SU-DHL-6 (cell line): ENCODE measurements around the gene POLR2F.

ENCODE experiments used
- H2AFZ ChIP-seq: fragments of 200-600 bp; sonication (generic); 2 replicates; pipeline ENCODE4 v1.6.1; 2014; ENCODE audit warnings: low read depth, mild to moderate bottlenecking, moderate library complexity, mixed read lengths, antibody characterized with exemption, low read length; ENCODE audit not compliant: severe bottlenecking
- H3F3A ChIP-seq: fragments of 200-600 bp; shearing (Covaris generic); 2 replicates; pipeline ENCODE4 v1.6.0; 2016; ENCODE audit warnings: antibody characterized with exemption, mild to moderate bottlenecking; ENCODE audit not compliant: insufficient read depth
- H3K27ac ChIP-seq: fragments of 200-600 bp; sonication (generic); 2 replicates; pipeline ENCODE4 v1.5.1; 2016; ENCODE audit warnings: low read depth, mild to moderate bottlenecking, low read length, moderate library complexity, mixed read lengths
- H3K27me3 ChIP-seq: fragments of 200-600 bp; sonication (generic), shearing (Covaris generic); 2 replicates; pipeline ENCODE4 v1.6.0; 2014; ENCODE audit warnings: mild to moderate bottlenecking, low read length
- H3K36me3 ChIP-seq: fragments of 200-600 bp; sonication (generic); 2 replicates; pipeline ENCODE4 v1.6.1; 2014; ENCODE audit warnings: mild to moderate bottlenecking, low read length, mixed read lengths
- H3K4me2 ChIP-seq: fragments of 300-600, 200-600 bp; shearing (Covaris generic), sonication (generic); 2 replicates; pipeline ENCODE4 v1.6.0; 2014; ENCODE audit warnings: low read length, low read depth, mild to moderate bottlenecking; ENCODE audit not compliant: poor library complexity, severe bottlenecking
- H3K4me3 ChIP-seq: fragments of 200-600 bp; sonication (generic); 2 replicates; pipeline ENCODE4 v1.5.1; 2014; ENCODE audit warnings: antibody characterized with exemption, low read length, mild to moderate bottlenecking, mixed read lengths; ENCODE audit not compliant: insufficient read depth, poor library complexity, severe bottlenecking
- H3K79me2 ChIP-seq: fragments of 200-600 bp; sonication (generic); 2 replicates; pipeline ENCODE4 v1.6.1; 2014; ENCODE audit warnings: mild to moderate bottlenecking, low read length, moderate library complexity; ENCODE audit not compliant: insufficient read depth
- H3K9ac ChIP-seq: fragments of 200-600 bp; sonication (generic); 2 replicates; pipeline ENCODE4 v1.7.0; 2014; ENCODE audit warnings: mild to moderate bottlenecking, low read length
- H3K9me2 ChIP-seq: fragments of 200-600 bp; sonication (generic); replicated peaks from 2 replicates; pipeline ENCODE4 v1.6.1; 2014; ENCODE audit warnings: low read length; ENCODE audit not compliant: insufficient read depth
- H3K9me3 ChIP-seq: fragments of 200-600 bp; sonication (generic); 2 replicates; pipeline ENCODE4 v1.6.1; 2014; ENCODE audit warnings: low read length, mixed read lengths; ENCODE audit not compliant: insufficient read depth
- H4K20me1 ChIP-seq: fragments of 200-600 bp; sonication (generic); 2 replicates; pipeline ENCODE4 v1.6.1; 2014; ENCODE audit warnings: low read depth, mild to moderate bottlenecking, antibody characterized with exemption, low read length, moderate library complexity, mixed read lengths
- EZH2phosphoT487 ChIP-seq: fragments of 200-600 bp; sonication (generic), shearing (Covaris generic); conservative IDR thresholded peaks from 2 replicates; pipeline ENCODE4 v1.6.1; 2018; ENCODE audit warnings: mild to moderate bottlenecking, antibody characterized with exemption, low read length, moderate library complexity, mixed read lengths
- TF ChIP-seq, protein P1 (sequence below): fragments of 200-600 bp; sonication (generic); IDR thresholded peaks from one replicate; pipeline ENCODE4 v1.5.1; 2017; ENCODE audit warnings: antibody characterized with exemption, mild to moderate bottlenecking, low read length, moderate library complexity; ENCODE audit not compliant: insufficient read depth, poor library complexity, severe bottlenecking

POLR2F gene

DNA sequence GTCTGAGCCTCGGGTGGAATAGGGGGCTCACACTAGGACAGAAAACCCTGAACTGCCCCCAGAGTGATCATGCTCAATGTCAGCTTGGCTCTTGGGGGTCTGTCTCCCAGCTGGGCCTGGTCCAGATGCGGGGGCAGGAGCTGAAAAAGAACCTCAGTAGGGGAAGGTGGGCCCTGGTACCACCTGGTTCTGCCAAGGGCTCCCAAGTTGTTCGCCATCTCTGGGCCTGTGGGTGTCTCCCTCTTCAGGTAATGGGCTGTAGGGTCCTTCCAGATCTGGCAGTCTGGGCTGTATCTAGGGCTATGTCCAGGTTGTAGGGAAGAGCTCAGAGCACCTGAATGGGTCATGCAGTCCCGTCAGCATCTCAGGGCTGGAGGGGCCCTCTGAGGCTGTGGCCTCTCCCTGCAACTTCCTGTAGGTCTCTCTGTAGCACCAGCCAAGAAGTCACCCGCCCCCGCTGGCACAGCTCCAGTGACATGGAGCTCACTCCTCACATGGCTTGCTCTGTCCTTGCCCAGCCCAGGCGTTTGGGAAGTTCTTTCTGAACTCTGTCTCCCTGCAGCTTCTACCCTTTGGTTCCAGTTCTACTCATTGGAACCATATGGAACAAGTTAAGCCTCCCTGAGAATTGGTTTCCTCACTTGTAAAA lies 63.9 kb downstream of the POLR2F start:
- Histone ChIP-seq H3K4me2 (no peak overlapping the region), H3K4me3 (no peak overlapping the region), H2AFZ (no peak overlapping the region), H3K36me3 (no peaks in the 10 kb centered on the region), H3K27me3 (no peaks in the 10 kb centered on the region), H4K20me1 (no peaks in the 10 kb centered on the region), H3K27ac (no peak overlapping the region), H3K9me3 (no peaks in the 10 kb centered on the region), H3K9ac (no peak overlapping the region), H3K9me2 (no peaks in the 10 kb centered on the region), H3F3A (no peaks in the 10 kb centered on the region), H3K79me2 (no peaks in the 10 kb centered on the region)
- TF ChIP-seq EZH2phosphoT487: no peak
- TF ChIP-seq, protein P1, sequence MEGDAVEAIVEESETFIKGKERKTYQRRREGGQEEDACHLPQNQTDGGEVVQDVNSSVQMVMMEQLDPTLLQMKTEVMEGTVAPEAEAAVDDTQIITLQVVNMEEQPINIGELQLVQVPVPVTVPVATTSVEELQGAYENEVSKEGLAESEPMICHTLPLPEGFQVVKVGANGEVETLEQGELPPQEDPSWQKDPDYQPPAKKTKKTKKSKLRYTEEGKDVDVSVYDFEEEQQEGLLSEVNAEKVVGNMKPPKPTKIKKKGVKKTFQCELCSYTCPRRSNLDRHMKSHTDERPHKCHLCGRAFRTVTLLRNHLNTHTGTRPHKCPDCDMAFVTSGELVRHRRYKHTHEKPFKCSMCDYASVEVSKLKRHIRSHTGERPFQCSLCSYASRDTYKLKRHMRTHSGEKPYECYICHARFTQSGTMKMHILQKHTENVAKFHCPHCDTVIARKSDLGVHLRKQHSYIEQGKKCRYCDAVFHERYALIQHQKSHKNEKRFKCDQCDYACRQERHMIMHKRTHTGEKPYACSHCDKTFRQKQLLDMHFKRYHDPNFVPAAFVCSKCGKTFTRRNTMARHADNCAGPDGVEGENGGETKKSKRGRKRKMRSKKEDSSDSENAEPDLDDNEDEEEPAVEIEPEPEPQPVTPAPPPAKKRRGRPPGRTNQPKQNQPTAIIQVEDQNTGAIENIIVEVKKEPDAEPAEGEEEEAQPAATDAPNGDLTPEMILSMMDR: no peak

DNA sequence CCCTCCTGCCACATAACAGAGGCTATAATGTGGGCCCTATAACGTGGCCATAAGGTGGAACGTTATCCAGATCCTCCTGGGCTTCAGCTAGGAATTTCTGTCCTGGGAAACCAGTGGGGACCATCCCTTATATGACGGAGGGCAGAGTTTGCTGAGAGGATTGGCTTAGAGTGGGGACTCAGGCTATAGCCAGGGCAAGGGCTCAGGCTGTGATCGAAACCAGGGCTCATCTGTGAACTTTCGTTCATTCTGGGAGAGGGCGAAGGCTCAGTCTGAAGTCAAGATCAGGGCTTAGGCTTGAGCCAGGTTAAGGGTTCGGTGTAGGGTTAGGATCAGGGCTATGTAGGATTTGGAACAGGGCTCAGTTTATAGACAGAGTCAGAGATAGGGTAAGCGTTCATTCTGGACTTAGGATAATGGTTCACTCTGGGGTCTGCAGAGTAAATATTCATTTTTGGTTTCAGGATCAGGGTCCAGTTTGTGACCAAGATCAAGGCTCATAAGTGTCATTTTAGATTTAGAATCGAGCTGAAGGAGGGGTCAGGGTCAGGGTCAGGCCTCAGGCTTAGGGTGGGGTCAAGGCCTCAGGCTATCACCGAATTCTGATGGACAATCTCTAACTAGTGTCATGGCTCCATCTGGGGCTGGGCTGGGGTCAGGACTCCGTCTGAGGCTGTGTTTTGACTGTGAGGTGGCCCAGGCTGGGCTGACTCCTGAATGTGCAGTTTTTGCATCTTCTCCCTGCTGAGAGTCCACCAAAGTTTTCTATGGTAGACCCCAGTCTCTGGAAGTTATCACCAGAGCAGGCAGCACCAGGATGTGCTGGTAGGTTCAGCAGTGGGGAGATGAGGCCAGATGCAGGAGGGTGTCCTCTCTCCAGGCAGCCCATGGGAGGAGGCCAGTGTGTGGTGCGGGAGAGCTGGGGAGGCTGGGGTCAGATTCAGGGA lies 64.7 kb downstream of the POLR2F start:
- no peak overlapping the region for H3K9ac ChIP-seq

More for the DNA sequence above, 64.7 kb downstream of the POLR2F start:
- Histone ChIP-seq H3K27ac (no peak overlapping the region), H3K4me3 (no peak overlapping the region), H3K9me3 (no peaks in the 10 kb centered on the region), H3K4me2 (no peak overlapping the region), H3F3A (no peaks in the 10 kb centered on the region), H3K36me3 (no peaks in the 10 kb centered on the region), H3K27me3 (no peaks in the 10 kb centered on the region), H2AFZ (no peak overlapping the region), H3K9me2 (no peaks in the 10 kb centered on the region), H3K79me2 (no peaks in the 10 kb centered on the region), H4K20me1 (no peaks in the 10 kb centered on the region)
- TF ChIP-seq, protein P1: no peak
- no peak for TF ChIP-seq EZH2phosphoT487
